Suprapubic skin (tissue), 4 donors: ENCODE data around the gene PITPNM2. TPM values are rescaled to one million over a fixed set of nuclear protein-coding genes. Genes with fewer than 3 reads are reported as not detected.

Source experiments
- DNase-seq, 2 donors: peaks; one replicate each; pipeline ENCODE4 v3.0.0-alpha.2; 2019; ENCODE audit warnings: low spot score in 2 of 2
- H3K27ac ChIP-seq: fragments of 200-600 bp; sonication (generic); one replicate; pipeline ENCODE4 v1.5.1; 2019
- H3K27me3 ChIP-seq: fragments of 200-600 bp; sonication (generic); one replicate; pipeline ENCODE4 v1.5.1; 2019
- H3K36me3 ChIP-seq: fragments of 200-600 bp; sonication (generic); one replicate; pipeline ENCODE4 v1.5.1; 2019
- H3K4me1 ChIP-seq: fragments of 200-600 bp; sonication (generic); one replicate; pipeline ENCODE4 v1.5.1; 2019
- H3K4me3 ChIP-seq: fragments of 200-600 bp; sonication (generic); one replicate; pipeline ENCODE4 v1.5.1; 2019; ENCODE audit warnings: mild to moderate bottlenecking
- H3K9me3 ChIP-seq: fragments of 200-600 bp; sonication (generic); one replicate; pipeline ENCODE4 v1.5.1; 2019
- EP300 ChIP-seq: sonication (generic); formaldehyde crosslinking; IDR thresholded peaks from one replicate; pipeline ENCODE4 v1.6.1; 2017; ENCODE audit warnings: antibody characterized with exemption
- POLR2A ChIP-seq, 2 donors: fragments of 450-650 bp; IDR thresholded peaks; one replicate each; pipeline ENCODE4 v1.6.1; 2017; ENCODE audit warnings: antibody characterized with exemption in 2 of 2, mild to moderate bottlenecking in 2 of 2, moderate library complexity in 2 of 2
- POLR2AphosphoS5 ChIP-seq, 3 donors: sonication (generic); formaldehyde crosslinking; IDR thresholded peaks; one replicate each; pipeline ENCODE4 v1.6.1; 2017; ENCODE audit warnings: antibody characterized with exemption in 3 of 3
- WGBS: methylation state at CpG from one replicate; pipeline ENCODE4 v1.1.5; 2018; 5-methylcytosine and 5-hydroxymethylcytosine counted together
- total RNA-seq, 4 donors: library from RNA; depleted of rRNA; stranded (reverse); fragments of >200 nt; gene quantifications; one replicate each; pipeline ENCODE4 v1.1.0, GENCODE V29; 2016
- TF ChIP-seq, protein P1 (sequence below), 2 donors: fragments of 200-600 bp in 1 of 2; fragments of 450-650 bp in 1 of 2; sonication (generic) in 1 of 2; IDR thresholded peaks; one replicate each; pipeline ENCODE4 v1.5.1; 2016 to 2019; ENCODE audit warnings: antibody characterized with exemption in 2 of 2, mild to moderate bottlenecking in 1 of 2, moderate library complexity in 1 of 2

The PITPNM2 gene
- total RNA-seq, 4 donors from 2014 or later, result 5.9 to 11.8 (median 6.9) TPM

DNA sequence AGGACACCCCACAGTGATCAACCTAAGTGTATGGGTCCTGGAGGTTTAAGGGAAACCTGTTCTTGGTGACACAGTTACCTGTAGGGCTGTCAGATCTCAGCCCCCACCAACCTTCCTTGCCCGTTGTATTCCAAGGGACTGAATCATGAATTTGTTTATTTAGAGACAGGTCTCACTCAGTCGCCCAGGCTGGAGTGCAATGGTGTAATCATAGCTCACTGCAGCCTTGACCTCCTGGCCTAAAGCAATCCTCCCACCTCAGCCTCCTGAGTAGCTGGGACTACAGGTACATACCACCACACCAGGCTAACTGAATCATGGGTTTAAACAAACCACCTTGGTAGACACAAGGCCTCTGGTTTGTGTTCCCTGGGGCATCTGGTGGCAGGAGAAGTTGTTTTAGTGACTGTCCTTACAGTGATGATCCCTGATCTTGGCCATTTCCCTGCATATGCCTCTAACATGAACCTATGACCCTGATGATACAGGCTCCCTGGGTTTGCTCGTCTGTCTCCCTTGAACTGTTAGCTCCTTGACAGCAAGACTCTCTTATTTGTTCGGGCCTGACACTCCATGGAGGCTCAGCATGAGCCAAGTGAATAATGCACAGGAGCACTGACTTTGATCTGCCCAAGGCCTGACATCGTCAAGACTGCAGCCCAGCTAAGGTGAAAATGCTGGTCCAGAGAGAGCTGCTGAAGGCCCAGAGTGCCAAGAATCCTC, 47.9 kb downstream of the PITPNM2 start:
- Histone ChIP-seq H3K27ac (no peak overlapping the region), H3K36me3 (peaks cover 6% of the 10 kb centered on the region), H3K4me1 (peaks cover 17% of the 10 kb centered on the region), H3K4me3 (no peak overlapping the region), H3K27me3 (no peaks in the 10 kb centered on the region), H3K9me3 (no peaks in the 10 kb centered on the region)
- 91% methylated on average over 5 of the region's 5 CpGs for WGBS
- TF ChIP-seq, protein P1, sequence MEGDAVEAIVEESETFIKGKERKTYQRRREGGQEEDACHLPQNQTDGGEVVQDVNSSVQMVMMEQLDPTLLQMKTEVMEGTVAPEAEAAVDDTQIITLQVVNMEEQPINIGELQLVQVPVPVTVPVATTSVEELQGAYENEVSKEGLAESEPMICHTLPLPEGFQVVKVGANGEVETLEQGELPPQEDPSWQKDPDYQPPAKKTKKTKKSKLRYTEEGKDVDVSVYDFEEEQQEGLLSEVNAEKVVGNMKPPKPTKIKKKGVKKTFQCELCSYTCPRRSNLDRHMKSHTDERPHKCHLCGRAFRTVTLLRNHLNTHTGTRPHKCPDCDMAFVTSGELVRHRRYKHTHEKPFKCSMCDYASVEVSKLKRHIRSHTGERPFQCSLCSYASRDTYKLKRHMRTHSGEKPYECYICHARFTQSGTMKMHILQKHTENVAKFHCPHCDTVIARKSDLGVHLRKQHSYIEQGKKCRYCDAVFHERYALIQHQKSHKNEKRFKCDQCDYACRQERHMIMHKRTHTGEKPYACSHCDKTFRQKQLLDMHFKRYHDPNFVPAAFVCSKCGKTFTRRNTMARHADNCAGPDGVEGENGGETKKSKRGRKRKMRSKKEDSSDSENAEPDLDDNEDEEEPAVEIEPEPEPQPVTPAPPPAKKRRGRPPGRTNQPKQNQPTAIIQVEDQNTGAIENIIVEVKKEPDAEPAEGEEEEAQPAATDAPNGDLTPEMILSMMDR (IDR thresholded peaks at IDR 0.05), result no peak
- TF ChIP-seq EP300, result no peak
- TF ChIP-seq POLR2A (IDR thresholded peaks at IDR 0.05), result no peak
- no peak for TF ChIP-seq POLR2AphosphoS5 (IDR thresholded peaks at IDR 0.05)
- DNase-seq, result no peak

DNA sequence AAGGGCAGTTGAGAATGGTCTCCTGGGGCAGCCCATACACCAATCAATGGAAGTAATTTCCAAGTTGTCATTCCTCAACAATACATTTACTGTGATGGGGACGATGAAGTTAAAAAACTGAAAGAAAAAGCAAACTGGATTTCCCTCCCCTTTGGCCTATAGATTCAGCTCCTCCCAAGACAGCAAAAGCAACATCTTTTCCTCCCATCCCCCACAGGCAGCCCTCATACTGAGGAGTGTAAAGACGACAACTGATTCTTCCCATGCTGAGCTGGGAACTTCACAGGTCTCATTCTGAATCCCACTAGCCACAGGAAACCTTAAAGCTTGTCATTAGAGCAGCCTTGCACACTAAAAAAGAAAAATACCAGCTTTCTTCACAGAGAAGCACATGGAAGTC, 48.5 kb downstream of the PITPNM2 start:
- H3K27me3 ChIP-seq, result no peaks in the 10 kb centered on the region
- H3K9me3 ChIP-seq, result no peaks in the 10 kb centered on the region
- H3K27ac ChIP-seq, result no peak overlapping the region
- H3K36me3 ChIP-seq, result peaks cover 3% of the 10 kb centered on the region
- peaks cover 13% of the 10 kb centered on the region for H3K4me1 ChIP-seq
- TF ChIP-seq, protein P1 (IDR thresholded peaks at IDR 0.05), result no peak
- no peak for TF ChIP-seq EP300
- TF ChIP-seq POLR2AphosphoS5 (IDR thresholded peaks at IDR 0.05), result no peak
- no peak for TF ChIP-seq POLR2A (IDR thresholded peaks at IDR 0.05)
- 91% methylated on average over 2 of the region's 2 CpGs for WGBS
- H3K4me3 ChIP-seq, result no peak overlapping the region
- DNase-seq, result no peak

DNA sequence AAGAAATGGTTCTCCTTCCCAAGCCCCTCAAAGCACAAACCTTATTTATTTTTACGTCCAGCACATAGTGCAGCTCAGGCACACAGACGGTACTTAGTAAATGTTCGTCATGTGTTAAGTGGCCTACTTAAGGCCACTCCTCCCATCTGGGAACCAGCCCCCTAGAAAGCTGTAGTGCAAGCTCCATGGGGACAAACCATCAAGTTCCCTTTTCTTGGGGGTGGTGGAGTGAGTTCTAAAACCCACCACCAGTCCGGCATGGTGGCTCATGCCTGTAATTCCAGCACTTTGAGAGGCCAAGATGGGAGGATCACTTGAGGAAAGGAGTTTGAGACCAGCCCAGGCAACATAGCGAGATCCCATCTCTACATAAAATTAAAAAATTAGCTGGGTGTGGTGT, 49.4 kb downstream of the PITPNM2 start:
- WGBS, result 97% methylated on average over 5 of the region's 5 CpGs
- Histone ChIP-seq H3K4me3 (no peak overlapping the region), H3K36me3 (no peaks in the 10 kb centered on the region), H3K27me3 (no peaks in the 10 kb centered on the region), H3K27ac (no peak overlapping the region), H3K4me1 (peaks cover 12% of the 10 kb centered on the region), H3K9me3 (no peaks in the 10 kb centered on the region)
- TF ChIP-seq EP300, result no peak
- TF ChIP-seq, protein P1 (IDR thresholded peaks at IDR 0.05), result no peak
- TF ChIP-seq POLR2AphosphoS5 (IDR thresholded peaks at IDR 0.05), result no peak
- no peak for TF ChIP-seq POLR2A (IDR thresholded peaks at IDR 0.05)
- no peak for DNase-seq

Other genes with a start within 250 kb of the PITPNM2 start
- gene ABCB9, start 184.6 kb downstream of the PITPNM2 start, total RNA-seq, result 1 to 10 TPM; 2.7 to 9.5 (median 7.4) TPM
- gene OGFOD2, start 175.8 kb downstream of the PITPNM2 start, total RNA-seq, result 10 to 100 TPM in 3 of 4 donors, 1 to 10 TPM in 1; 9.9 to 27.0 (median 13.5) TPM
- 100 to 1,000 TPM in 3 of 4 donors, 10 to 100 TPM in 1; 87.5 to 149 (median 114) TPM for gene ARL6IP4, start 170.4 kb downstream of the PITPNM2 start, total RNA-seq
- gene MPHOSPH9, start 82.1 kb upstream of the PITPNM2 start, total RNA-seq, result 10 to 100 TPM; 14.0 to 44.3 (median 14.3) TPM
- gene MTRFR, start 82.3 kb upstream of the PITPNM2 start, total RNA-seq, result 10 to 100 TPM in 1 of 4 donors, 1 to 10 TPM in 3; 6.4 to 17.1 (median 8.2) TPM
- 100 to 1,000 TPM in 1 of 4 donors, 10 to 100 TPM in 3; 45.1 to 133 (median 84.4) TPM for gene CDK2AP1, start 120.8 kb upstream of the PITPNM2 start, total RNA-seq
- 10 to 100 TPM; 18.2 to 26.6 (median 25.8) TPM for gene SBNO1, start 213.8 kb upstream of the PITPNM2 start, total RNA-seq
- gene KMT5A, start 233.0 kb upstream of the PITPNM2 start, total RNA-seq, result 10 to 100 TPM; 52.2 to 70.1 (median 60.8) TPM